Ovary (tissue), 3 donors: ENCODE results near the gene PYM1.

Experiments
- POLR2A ChIP-seq: fragments of 450-650 bp; IDR thresholded peaks from one replicate; pipeline ENCODE4 v1.6.1; 2017; ENCODE audit warnings: antibody characterized with exemption, mild to moderate bottlenecking, moderate library complexity
- TF ChIP-seq, protein P1 (sequence below), 3 donors: fragments of 450-650 bp in 2 of 3; fragments of 200-600 bp in 1 of 3; IDR thresholded peaks; one replicate each; pipeline versions ENCODE4 v1.5.1 to v1.8.0; 2016 to 2022; ENCODE audit warnings: antibody characterized with exemption in 3 of 3, mild to moderate bottlenecking in 1 of 3
- donor health status: DM: no; HTN: no; CAD: no.

GRCh38 chr12:55875704-55876467 is 51.8 kb downstream of the PYM1 start:
- no peak for TF ChIP-seq POLR2A
- TF ChIP-seq, protein P1, sequence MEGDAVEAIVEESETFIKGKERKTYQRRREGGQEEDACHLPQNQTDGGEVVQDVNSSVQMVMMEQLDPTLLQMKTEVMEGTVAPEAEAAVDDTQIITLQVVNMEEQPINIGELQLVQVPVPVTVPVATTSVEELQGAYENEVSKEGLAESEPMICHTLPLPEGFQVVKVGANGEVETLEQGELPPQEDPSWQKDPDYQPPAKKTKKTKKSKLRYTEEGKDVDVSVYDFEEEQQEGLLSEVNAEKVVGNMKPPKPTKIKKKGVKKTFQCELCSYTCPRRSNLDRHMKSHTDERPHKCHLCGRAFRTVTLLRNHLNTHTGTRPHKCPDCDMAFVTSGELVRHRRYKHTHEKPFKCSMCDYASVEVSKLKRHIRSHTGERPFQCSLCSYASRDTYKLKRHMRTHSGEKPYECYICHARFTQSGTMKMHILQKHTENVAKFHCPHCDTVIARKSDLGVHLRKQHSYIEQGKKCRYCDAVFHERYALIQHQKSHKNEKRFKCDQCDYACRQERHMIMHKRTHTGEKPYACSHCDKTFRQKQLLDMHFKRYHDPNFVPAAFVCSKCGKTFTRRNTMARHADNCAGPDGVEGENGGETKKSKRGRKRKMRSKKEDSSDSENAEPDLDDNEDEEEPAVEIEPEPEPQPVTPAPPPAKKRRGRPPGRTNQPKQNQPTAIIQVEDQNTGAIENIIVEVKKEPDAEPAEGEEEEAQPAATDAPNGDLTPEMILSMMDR (IDR thresholded peaks at IDR 0.05), result no peak
